Kidney epithelial cell (primary cell): ENCODE results near the gene UPK3A. TPM values are rescaled to one million over a fixed set of nuclear protein-coding genes. Genes with fewer than 3 reads are reported as not detected.

Source experiments
- DNase-seq: peaks from one replicate; pipeline ENCODE4 v3.0.0-alpha.2; 2010; ENCODE audit warnings: low read depth
- H3K27me3 ChIP-seq: 2 replicates; pipeline ENCODE4 v1.6.0; 2011; ENCODE audit warnings: low read length; ENCODE audit not compliant: control insufficient read depth, insufficient read depth
- H3K36me3 ChIP-seq: 2 replicates; pipeline ENCODE4 v1.5.1; 2011; ENCODE audit warnings: low read length; ENCODE audit not compliant: control insufficient read depth, insufficient read depth
- H3K4me3 ChIP-seq: 2 replicates; pipeline ENCODE4 v1.5.1; 2011; ENCODE audit warnings: low read depth, mild to moderate bottlenecking, control low read depth, low read length
- CTCF ChIP-seq: IDR thresholded peaks from 2 replicates; pipeline ENCODE4 v1.5.1; 2011; ENCODE audit warnings: mild to moderate bottlenecking, moderate library complexity, low read length, control low read depth, inconsistent platforms; ENCODE audit not compliant: insufficient read depth, poor library complexity, severe bottlenecking
- total RNA-seq: library from RNA; depleted of rRNA; stranded (reverse); fragments of >200 nt; gene quantifications from 2 replicates; pipeline ENCODE4 v1.2.3, GENCODE V29; 2015

UPK3A gene
- total RNA-seq, 1 donor from 2014 or later, result not detected

- TF ChIP-seq CTCF, result no peak
- Histone ChIP-seq H3K27me3 (no peaks in the 10 kb centered on the region), H3K36me3 (no peaks in the 10 kb centered on the region), H3K4me3 (no peak overlapping the region)
- no peak for DNase-seq
Measured at GRCh38 chr22:45332001-45332400, 47.3 kb downstream of the UPK3A start.

GRCh38 chr22:45334068-45334467 is 49.3 kb downstream of the UPK3A start:
- DNase-seq, result no peak
- no peaks in the 10 kb centered on the region for H3K27me3 ChIP-seq
- H3K4me3 ChIP-seq, result no peak overlapping the region
- TF ChIP-seq CTCF, result no peak
- no peaks in the 10 kb centered on the region for H3K36me3 ChIP-seq

GRCh38 chr22:45334528-45334927 is 49.8 kb downstream of the UPK3A start:
- DNase-seq, result no peak
- no peaks in the 10 kb centered on the region for H3K36me3 ChIP-seq
- no peak overlapping the region for H3K4me3 ChIP-seq
- no peak for TF ChIP-seq CTCF
- H3K27me3 ChIP-seq, result no peaks in the 10 kb centered on the region

GRCh38 chr22:45335021-45335818 is 50.5 kb downstream of the UPK3A start:
- no peak for TF ChIP-seq CTCF
- no peak for DNase-seq
- no peaks in the 10 kb centered on the region for H3K27me3 ChIP-seq
- H3K36me3 ChIP-seq, result no peaks in the 10 kb centered on the region
- no peak overlapping the region for H3K4me3 ChIP-seq

GRCh38 chr22:45335854-45336522 is 51.2 kb downstream of the UPK3A start:
- H3K36me3 ChIP-seq, result no peaks in the 10 kb centered on the region
- no peak overlapping the region for H3K4me3 ChIP-seq
- TF ChIP-seq CTCF, result no peak
- no peak for DNase-seq
- no peaks in the 10 kb centered on the region for H3K27me3 ChIP-seq
